ENCODE data around the gene PAIP2.

DNA sequence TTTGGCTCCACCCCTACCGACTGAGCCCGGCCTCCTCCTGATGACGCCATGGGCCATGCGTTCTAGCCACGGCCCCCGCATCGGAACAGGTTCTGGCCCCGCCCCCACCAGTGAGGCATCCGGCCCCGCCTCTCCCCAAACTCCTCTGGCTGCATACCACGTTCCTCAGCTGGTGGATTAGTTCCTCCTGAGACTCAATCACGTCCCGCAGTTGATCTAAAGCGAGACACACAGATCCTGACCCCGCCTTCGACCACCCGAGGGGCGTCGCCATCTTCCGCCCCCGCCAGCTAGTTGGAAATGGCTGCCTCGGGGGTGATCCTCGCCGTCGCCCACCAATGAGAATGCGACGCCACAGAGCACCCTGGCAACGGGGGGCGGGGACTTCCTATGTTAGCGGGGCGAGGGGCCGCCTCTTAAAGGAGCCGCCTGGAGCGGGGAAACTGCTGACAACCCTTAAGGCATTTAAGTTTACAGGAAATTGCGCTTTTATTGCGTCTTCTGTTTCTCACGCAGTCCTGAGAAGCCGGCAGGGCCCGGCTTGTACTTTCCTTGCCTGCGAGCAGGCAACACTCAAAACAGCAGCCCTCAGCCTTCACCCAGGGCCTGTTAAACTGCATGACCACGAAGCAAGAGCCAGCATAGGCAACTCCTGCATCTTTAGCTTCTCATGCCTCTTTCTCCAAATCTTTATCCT lies 62.3 kb downstream of the PAIP2 start, which contains the start of gene SPATA24:
- TF ChIP-seq RCOR1 (IDR thresholded peaks at IDR 0.05; ENCODE audit: low read length): no peak
- no peak for TF ChIP-seq NFIC (IDR thresholded peaks at IDR 0.05; ENCODE audit: borderline replicate concordance)
- TF ChIP-seq CTCF (IDR thresholded peaks at IDR 0.05): no peak
- peak; percentile 39 for TF ChIP-seq CHD2 (IDR thresholded peaks at IDR 0.05; ENCODE audit: low read length, partially characterized antibody)
- TF ChIP-seq REST (IDR thresholded peaks at IDR 0.05; ENCODE audit: low read depth, low read length): no peak
- TF ChIP-seq RFX5 (IDR thresholded peaks at IDR 0.05; ENCODE audit: low read length): no peak
- TF ChIP-seq POLR2AphosphoS5 (IDR thresholded peaks at IDR 0.05; ENCODE audit: low read depth, low read length): no peak
- TF ChIP-seq NRF1 (IDR thresholded peaks at IDR 0.05; ENCODE audit: low read depth, low read length): no peak
- TF ChIP-seq YY1 (IDR thresholded peaks at IDR 0.05; ENCODE audit: low read depth): peak; percentile 91
- TF ChIP-seq EP300 (IDR thresholded peaks at IDR 0.05; ENCODE audit: borderline replicate concordance in 1 of 2, low read depth in 1 of 2, low read length in 1 of 2): no peak

All from SK-N-SH (cell line).